ENCODE measurements around the gene HSF4. TPM values are rescaled to one million over a fixed set of nuclear protein-coding genes. Genes with fewer than 3 reads are reported as not detected.

Gene HSF4
- total RNA-seq, 1 experiment from 2014 or later = 2.2 TPM

- CTCF ChIA-PET = interaction anchor here (0.6 to 3.9 kb wide), 16 partner anchors 10 to 291 kb away, joined by 3 to 65 read pairs (median 9); partner anchors contain the start of genes B3GNT9, CES3, EXOC3L1 and FHOD1
- peaks cover 19% of the 10 kb centered on the region for H3K36me3 Mint-ChIP-seq
- POLR2A ChIA-PET = interaction anchor here (0.7 kb wide), 2 partner anchors 26 to 47 kb away, joined by 3 to 4 read pairs; partner anchors contain the start of genes FHOD1 and TMEM208
Measured at GRCh38 chr16:67200491-67200890, 35.9 kb downstream of the HSF4 start.

More at GRCh38 chr16:67200491-67200890, 35.9 kb downstream of the HSF4 start:
- Mint-ChIP-seq H3K27me3 (ENCODE audit: low read depth) (no peaks in the 10 kb centered on the region), H3K4me1 (peaks cover 9% of the 10 kb centered on the region), H3K27ac (no peak overlapping the region), H3K9me3 (no peaks in the 10 kb centered on the region), H3K4me3 (peak overlapping the region; percentile 83)
- ATAC-seq (no peak), DNase-seq (ENCODE audit: low spot score) (no peak)
- no peak for TF ChIP-seq TEAD1 (CRISPR knock-in tag; IDR thresholded peaks at IDR 0.05)
- TF ChIP-seq E2F5 (CRISPR knock-in tag; IDR thresholded peaks at IDR 0.05) = no peak
- no peak for TF ChIP-seq MXD4 (CRISPR knock-in tag; IDR thresholded peaks at IDR 0.05; ENCODE audit: borderline replicate concordance)
- no peak for TF ChIP-seq ZMAT4 (CRISPR knock-in tag; IDR thresholded peaks at IDR 0.05)
- no peak for TF ChIP-seq PREB (CRISPR knock-in tag; IDR thresholded peaks at IDR 0.05; ENCODE audit: borderline replicate concordance)
- no peak for TF ChIP-seq USF2 (CRISPR knock-in tag; IDR thresholded peaks at IDR 0.05)
- no peak for TF ChIP-seq ESRRA (CRISPR knock-in tag; IDR thresholded peaks at IDR 0.05; ENCODE audit: borderline replicate concordance)
- no peak for TF ChIP-seq ZNF317 (CRISPR knock-in tag; IDR thresholded peaks at IDR 0.05; ENCODE audit: borderline replicate concordance, low read depth)
- no peak for TF ChIP-seq ZNF281 (CRISPR knock-in tag; IDR thresholded peaks at IDR 0.05)
- no peak for TF ChIP-seq E2F4 (CRISPR knock-in tag; IDR thresholded peaks at IDR 0.05; ENCODE audit: borderline replicate concordance, low read depth)
- TF ChIP-seq FOXJ3 (CRISPR knock-in tag; IDR thresholded peaks at IDR 0.05; ENCODE audit: borderline replicate concordance) = no peak
- TF ChIP-seq ZNF532 (CRISPR knock-in tag; IDR thresholded peaks at IDR 0.05; ENCODE audit: borderline replicate concordance) = no peak
- no peak for TF ChIP-seq MLX (CRISPR knock-in tag; IDR thresholded peaks at IDR 0.05)
- no peak for TF ChIP-seq GTF2I (CRISPR knock-in tag; conservative IDR thresholded peaks at IDR 0.05)
